K562 (cell line): Measurements from ENCODE around the gene ZFYVE19. TPM values are rescaled to one million over a fixed set of nuclear protein-coding genes. Genes with fewer than 3 reads are reported as not detected.

ENCODE experiments used
- CGGBP1 ChIP-seq: fragments of 250-450 bp; sonication (Bioruptor Pico); IDR thresholded peaks from 2 replicates; pipeline ENCODE4 v1.9.0; 2021; ENCODE audit warnings: mild to moderate bottlenecking
- ETS2 ChIP-seq: IDR thresholded peaks from 2 replicates; pipeline ENCODE4 v1.6.1; 2016; ENCODE audit warnings: borderline replicate concordance, missing genetic modification characterization, mild to moderate bottlenecking, moderate library complexity, missing compliant biosample characterization; ENCODE audit not compliant: poor library complexity, severe bottlenecking
- HNRNPLL ChIP-seq: fragments of 200-400 bp; formaldehyde crosslinking; IDR thresholded peaks from 2 replicates; pipeline ENCODE4 v1.6.1; 2017; ENCODE audit warnings: low read length, low read depth, mild to moderate bottlenecking; ENCODE audit not compliant: poor library complexity, severe bottlenecking
- NR2C1 ChIP-seq, 2 experiments: fragments of 450-650 bp; IDR thresholded peaks; 2 replicates each; pipeline ENCODE4 v1.6.1; 2017; ENCODE audit warnings: mild to moderate bottlenecking in 2 of 2, antibody characterized with exemption in 1 of 2, inconsistent platforms in 1 of 2, missing compliant biosample characterization in 1 of 2, missing genetic modification characterization in 1 of 2
- OTX1 ChIP-seq: fragments of 450-650 bp; formaldehyde crosslinking; IDR thresholded peaks from 2 replicates; pipeline ENCODE4 v1.4.0; 2022; ENCODE audit warnings: mild to moderate bottlenecking
- RBM25 ChIP-seq: fragments of 200-400 bp; formaldehyde crosslinking; IDR thresholded peaks from 2 replicates; pipeline ENCODE4 v1.6.1; 2018; ENCODE audit warnings: low read length, low read depth, moderate library complexity; ENCODE audit not compliant: severe bottlenecking
- REST ChIP-seq, 2 experiments: fragments of 450-650 bp; formaldehyde crosslinking in 1 of 2; IDR thresholded peaks; 2 replicates each; pipeline versions ENCODE4 v1.4.0 to v1.6.1; 2014 to 2020; ENCODE audit warnings: mild to moderate bottlenecking in 2 of 2, borderline replicate concordance in 1 of 2, low read depth in 1 of 2
- SIX5 ChIP-seq, 2 experiments: IDR thresholded peaks; 2 replicates each; pipeline ENCODE4 v1.6.1; 2011; ENCODE audit warnings: low read length in 2 of 2, borderline replicate concordance in 1 of 2, low read depth in 1 of 2, mild to moderate bottlenecking in 1 of 2, moderate library complexity in 1 of 2; ENCODE audit not compliant: insufficient read depth in 1 of 2
- SUPT5H ChIP-seq: fragments of 450-650 bp; IDR thresholded peaks from 2 replicates; pipeline ENCODE4 v1.6.1; 2016
- TAF7 ChIP-seq: fragments of 450-650 bp; IDR thresholded peaks from 2 replicates; pipeline ENCODE4 v1.6.1; 2016; ENCODE audit warnings: missing genetic modification characterization, missing compliant biosample characterization
- ZNF12 ChIP-seq: sonication (generic); formaldehyde crosslinking; IDR thresholded peaks from 2 replicates; pipeline ENCODE4 v1.4.0; 2020; ENCODE audit warnings: mild to moderate bottlenecking, missing genetic modification reagents
- polyA plus RNA-seq, 8 experiments: library from polyadenylated mRNA; depleted of rRNA in 4 of 8; stranded (reverse) in 5 of 8; unstranded in 3 of 8; fragments of >200 nt; fragmentation: Nextera tagmentation in 2 of 8; fragmentation: Illumina TruSeq in 1 of 8; extraction: Ambion mirVana in 2 of 8; extraction: Trizol in 1 of 8; gene quantifications; 2 replicates each; pipeline versions ENCODE4 v1.2.1 to v1.2.3, GENCODE V29; 2011 to 2014; ENCODE audit warnings: inconsistent platforms in 1 of 8, missing spikeins in 1 of 8
- total RNA-seq, 7 experiments: library from RNA; depleted of rRNA in 6 of 7; stranded (reverse); fragments of >200 nt in 6 of 7; fragmentation: Illumina TruSeq in 2 of 7; extraction: Trizol in 2 of 7; gene quantifications; 2 replicates each; pipeline versions ENCODE4 v1.2.1 to v1.2.3, GENCODE V29; 2011 to 2021; ENCODE audit warnings: low replicate concordance in 1 of 7
- TF ChIP-seq, protein P1 (sequence below): fragments of 200-800 bp; sonication (Bioruptor generic); IDR thresholded peaks from 2 replicates; pipeline ENCODE4 v1.6.1; 2017; ENCODE audit warnings: missing genetic modification characterization, missing compliant biosample characterization
- TF ChIP-seq, protein P2 (sequence below): fragments of 450-650 bp; IDR thresholded peaks from 2 replicates; pipeline ENCODE4 v1.6.1; 2014; ENCODE audit warnings: low read depth, mild to moderate bottlenecking, moderate library complexity, borderline replicate concordance

Gene ZFYVE19
- total and polyA plus RNA-seq, 9 of the 15 experiments (the other 6 are each of a cell fraction or from before 2014, with no cell fraction given), result 1.5 to 36.8 (median 19.9) TPM

- TF ChIP-seq REST (IDR thresholded peaks at IDR 0.05; ENCODE audit: borderline replicate concordance) (no peak; the same call in 1 of the 2 replicates), REST (CRISPR knock-in tag; IDR thresholded peaks at IDR 0.05; ENCODE audit: low read depth) (peak; percentile 40; the same call in 1 of the 2 replicates), NR2C1 (IDR thresholded peaks at IDR 0.05) (peak; percentile 68), NR2C1 (tag; IDR thresholded peaks at IDR 0.05) (peak; percentile 93), RBM25 (no peak), SIX5 (IDR thresholded peaks at IDR 0.05; ENCODE audit: borderline replicate concordance in 1 of 2, insufficient read depth in 1 of 2, low read depth in 1 of 2, low read length in 2 of 2) (peak; percentile 89 to 91), CGGBP1 (CRISPR knock-in tag) (0 out of 2 replicates have a peak, but pooled peaks have one; percentile 56), SUPT5H (peak; percentile 86), OTX1 (CRISPR knock-in tag) (0 out of 2 replicates have a peak, but pooled peaks have one; percentile 52), ZNF12 (0 out of 2 replicates have a peak, but pooled peaks have one; percentile 35), ETS2 (tag) (no peak), HNRNPLL (peak; percentile 75), TAF7 (peak; percentile 29)
- TF ChIP-seq, protein P1, sequence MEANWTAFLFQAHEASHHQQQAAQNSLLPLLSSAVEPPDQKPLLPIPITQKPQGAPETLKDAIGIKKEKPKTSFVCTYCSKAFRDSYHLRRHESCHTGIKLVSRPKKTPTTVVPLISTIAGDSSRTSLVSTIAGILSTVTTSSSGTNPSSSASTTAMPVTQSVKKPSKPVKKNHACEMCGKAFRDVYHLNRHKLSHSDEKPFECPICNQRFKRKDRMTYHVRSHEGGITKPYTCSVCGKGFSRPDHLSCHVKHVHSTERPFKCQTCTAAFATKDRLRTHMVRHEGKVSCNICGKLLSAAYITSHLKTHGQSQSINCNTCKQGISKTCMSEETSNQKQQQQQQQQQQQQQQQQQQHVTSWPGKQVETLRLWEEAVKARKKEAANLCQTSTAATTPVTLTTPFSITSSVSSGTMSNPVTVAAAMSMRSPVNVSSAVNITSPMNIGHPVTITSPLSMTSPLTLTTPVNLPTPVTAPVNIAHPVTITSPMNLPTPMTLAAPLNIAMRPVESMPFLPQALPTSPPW, result peak; percentile 69; the same call in 1 of the 2 replicates
- TF ChIP-seq, protein P2, sequence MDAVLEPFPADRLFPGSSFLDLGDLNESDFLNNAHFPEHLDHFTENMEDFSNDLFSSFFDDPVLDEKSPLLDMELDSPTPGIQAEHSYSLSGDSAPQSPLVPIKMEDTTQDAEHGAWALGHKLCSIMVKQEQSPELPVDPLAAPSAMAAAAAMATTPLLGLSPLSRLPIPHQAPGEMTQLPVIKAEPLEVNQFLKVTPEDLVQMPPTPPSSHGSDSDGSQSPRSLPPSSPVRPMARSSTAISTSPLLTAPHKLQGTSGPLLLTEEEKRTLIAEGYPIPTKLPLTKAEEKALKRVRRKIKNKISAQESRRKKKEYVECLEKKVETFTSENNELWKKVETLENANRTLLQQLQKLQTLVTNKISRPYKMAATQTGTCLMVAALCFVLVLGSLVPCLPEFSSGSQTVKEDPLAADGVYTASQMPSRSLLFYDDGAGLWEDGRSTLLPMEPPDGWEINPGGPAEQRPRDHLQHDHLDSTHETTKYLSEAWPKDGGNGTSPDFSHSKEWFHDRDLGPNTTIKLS, result peak; percentile 93
Measured at GRCh38 chr15:40807028-40807887, at the start of gene ZFYVE19, which contains the start of gene DNAJC17 (continued).
